ENCODE measurements around the gene PFN2. TPM values are rescaled to one million over a fixed set of nuclear protein-coding genes. Genes with fewer than 3 reads are reported as not detected.

PFN2 gene
- polyA plus RNA-seq, 1 experiment = 659 TPM

DNA sequence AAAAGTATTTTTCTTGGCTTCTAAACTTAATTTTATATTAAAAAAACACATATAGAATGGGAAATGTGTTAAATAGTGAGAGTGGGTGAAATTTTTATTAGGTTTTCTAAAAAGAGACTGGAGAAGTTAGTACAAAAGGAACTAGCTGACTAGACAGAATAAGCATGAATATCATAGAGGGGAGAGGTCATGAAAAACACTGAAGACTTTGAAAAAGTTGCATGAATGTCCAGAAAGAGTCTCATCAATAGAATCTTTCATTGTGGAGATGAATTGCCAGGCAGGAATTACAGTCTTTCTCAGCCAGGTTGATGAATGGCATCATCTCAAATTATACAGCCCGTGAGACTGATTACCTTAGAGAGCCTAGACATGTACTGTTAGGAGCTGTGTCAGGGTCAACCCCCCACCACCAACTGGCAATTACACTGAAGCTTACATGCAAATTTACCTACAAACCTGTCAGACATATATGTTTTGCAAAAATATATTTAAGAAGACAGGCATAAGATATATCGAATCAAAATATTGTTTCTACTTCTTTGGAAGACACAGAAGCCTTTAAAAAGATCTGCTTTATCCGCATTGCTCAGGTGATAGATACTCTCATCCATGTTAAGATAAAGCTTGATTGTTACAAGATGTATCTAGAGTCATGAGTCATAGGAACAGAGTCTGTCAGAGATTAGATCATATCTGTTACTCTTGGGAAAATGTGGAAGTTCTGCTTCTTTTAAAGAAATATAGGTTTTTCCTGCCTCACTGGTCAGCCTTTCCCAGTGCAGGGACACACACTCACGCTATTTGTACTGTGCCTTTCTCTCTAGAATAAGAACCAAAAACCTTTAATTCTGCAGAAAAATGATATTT is 34.8 kb upstream of the PFN2 start:
- no peaks in the 10 kb centered on the region for H3K27me3 ChIP-seq (ENCODE audit: control insufficient read depth, insufficient read depth, low read length)
- H3K9me3 ChIP-seq (ENCODE audit: control insufficient read depth, insufficient read depth, low read length) = no peaks in the 10 kb centered on the region
- no peak overlapping the region for H3K27ac ChIP-seq (ENCODE audit: low read depth, low read length)
- H3K4me3 ChIP-seq (ENCODE audit: low read depth, low read length) = no peak overlapping the region
- POLR2A ChIA-PET = no interaction called here
- CTCF ChIA-PET = interaction anchor here (0.8 kb wide), 1 partner anchor 29 kb away, joined by 3 read pairs; no protein-coding TSS in a partner anchor
- no peak for DNase-seq (ENCODE audit: low read depth, low spot score)
- no peak for TF ChIP-seq CTCF (IDR thresholded peaks at IDR 0.05; ENCODE audit: low read depth, low read length)

- POLR2A ChIA-PET = no interaction called here
- no peak for DNase-seq (ENCODE audit: low read depth, low spot score)
- CTCF ChIA-PET = interaction anchor here (0.5 kb wide), 1 partner anchor 225 kb away, joined by 3 read pairs; no protein-coding TSS in a partner anchor
Observed at GRCh38 chr3:150000641-150001040, 29.9 kb upstream of the PFN2 start.

GRCh38 chr3:149999421-149999820 is 28.7 kb upstream of the PFN2 start:
- TF ChIP-seq CTCF (IDR thresholded peaks at IDR 0.05; ENCODE audit: low read depth, low read length) = no peak
- POLR2A ChIA-PET = no interaction called here
- Histone ChIP-seq H3K4me3 (ENCODE audit: low read depth, low read length) (no peak overlapping the region), H3K9me3 (ENCODE audit: control insufficient read depth, insufficient read depth, low read length) (no peaks in the 10 kb centered on the region; the same call in 1 of the 2 replicates), H3K27ac (ENCODE audit: low read depth, low read length) (no peak overlapping the region), H3K27me3 (ENCODE audit: control insufficient read depth, insufficient read depth, low read length) (no peaks in the 10 kb centered on the region)
- CTCF ChIA-PET = no interaction called here
- no peak for DNase-seq (ENCODE audit: low read depth, low spot score)

More at GRCh38 chr3:150000641-150001040, 29.9 kb upstream of the PFN2 start:
- no peak overlapping the region for H3K27ac ChIP-seq (ENCODE audit: low read depth, low read length)
- H3K27me3 ChIP-seq (ENCODE audit: control insufficient read depth, insufficient read depth, low read length) = no peaks in the 10 kb centered on the region
- no peaks in the 10 kb centered on the region for H3K9me3 ChIP-seq (ENCODE audit: control insufficient read depth, insufficient read depth, low read length)
- H3K4me3 ChIP-seq (ENCODE audit: low read depth, low read length) = no peak overlapping the region
- TF ChIP-seq CTCF (IDR thresholded peaks at IDR 0.05; ENCODE audit: low read depth, low read length) = no peak

DNA sequence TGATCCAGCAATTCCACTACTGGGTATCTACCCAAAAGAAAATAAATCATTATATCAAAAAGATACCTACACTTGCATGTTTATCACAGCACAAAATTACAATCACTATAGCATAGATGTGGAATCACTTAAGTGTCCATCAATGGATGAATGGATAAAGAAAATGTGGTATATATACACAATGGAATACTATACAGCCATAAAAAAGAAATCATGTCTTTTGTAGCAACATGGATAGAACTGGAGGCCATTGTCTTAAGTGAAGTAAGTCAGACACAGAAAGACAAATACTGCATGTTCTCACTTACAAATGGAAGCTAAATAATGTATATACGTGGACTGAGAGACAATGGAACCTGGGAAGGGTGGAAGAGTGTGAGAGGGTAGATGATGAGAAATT is 28.3 kb upstream of the PFN2 start:
- ChIA-PET CTCF (no interaction called here), POLR2A (no interaction called here)
- H3K9me3 ChIP-seq (ENCODE audit: control insufficient read depth, insufficient read depth, low read length) = no peaks in the 10 kb centered on the region; the same call in 1 of the 2 replicates
- H3K27ac ChIP-seq (ENCODE audit: low read depth, low read length) = no peak overlapping the region
- no peaks in the 10 kb centered on the region for H3K27me3 ChIP-seq (ENCODE audit: control insufficient read depth, insufficient read depth, low read length)
- no peak overlapping the region for H3K4me3 ChIP-seq (ENCODE audit: low read depth, low read length)
- TF ChIP-seq CTCF (IDR thresholded peaks at IDR 0.05; ENCODE audit: low read depth, low read length) = no peak
- no peak for DNase-seq (ENCODE audit: low read depth, low spot score)

- TF ChIP-seq CTCF (IDR thresholded peaks at IDR 0.05; ENCODE audit: low read depth, low read length) = no peak
- Histone ChIP-seq H3K4me3 (ENCODE audit: low read depth, low read length) (no peak overlapping the region), H3K9me3 (ENCODE audit: control insufficient read depth, insufficient read depth, low read length) (peaks cover 8% of the 10 kb centered on the region; the same call in 1 of the 2 replicates), H3K27me3 (ENCODE audit: control insufficient read depth, insufficient read depth, low read length) (no peaks in the 10 kb centered on the region), H3K27ac (ENCODE audit: low read depth, low read length) (no peak overlapping the region)
- no peak for DNase-seq (ENCODE audit: low read depth, low spot score)
- ChIA-PET POLR2A (no interaction called here), CTCF (interaction anchor here (0.6 kb wide), 1 partner anchor 122 kb away, joined by 3 read pairs; no protein-coding TSS in a partner anchor)
Observed at GRCh38 chr3:149992416-149993058, 21.8 kb upstream of the PFN2 start.
